ENCODE measurements around the gene BANF2. TPM values are rescaled to one million over a fixed set of nuclear protein-coding genes. Genes with fewer than 3 reads are reported as not detected.

The BANF2 gene
- total and polyA plus RNA-seq, 11 donors: not detected

DNA sequence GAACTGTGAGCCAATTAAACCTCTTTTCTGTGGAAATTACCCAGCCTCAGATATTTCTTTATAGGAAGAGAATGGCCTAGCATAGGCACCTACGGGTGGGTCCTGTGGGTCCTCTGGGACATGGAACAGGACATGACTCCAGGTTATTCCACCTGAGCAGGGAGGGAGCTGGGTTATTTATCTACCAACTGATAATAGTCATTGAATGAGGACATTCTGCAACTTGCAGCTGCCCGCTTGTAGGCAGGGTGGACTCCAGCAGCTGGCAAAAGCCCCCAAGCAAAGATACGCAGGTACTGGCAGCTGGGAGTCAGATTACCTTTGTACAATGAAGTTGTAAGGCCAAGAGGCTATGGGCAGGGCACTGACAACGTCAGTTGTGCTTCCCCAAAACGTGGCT, 1.4 kb upstream of the BANF2 start:
- Histone ChIP-seq H3K4me3 (no peak overlapping the region), H3K4me1 (no peaks in the 10 kb centered on the region), H3K27me3 (no peaks in the 10 kb centered on the region), H3K27ac (no peak overlapping the region), H3K36me3 (no peaks in the 10 kb centered on the region), H3K9me3 (peaks cover 0 to 6% (median 0%) of the 10 kb centered on the region in 12 donors)
- no peak for ATAC-seq
- no peak for DNase-seq
- WGBS, 4 donors: 55 to 65% (median 59%) methylated on average over 5 of the region's 5 CpGs
- intact Hi-C loops (cut with DNase I): no loop called here
- TF ChIP-seq, protein P1, sequence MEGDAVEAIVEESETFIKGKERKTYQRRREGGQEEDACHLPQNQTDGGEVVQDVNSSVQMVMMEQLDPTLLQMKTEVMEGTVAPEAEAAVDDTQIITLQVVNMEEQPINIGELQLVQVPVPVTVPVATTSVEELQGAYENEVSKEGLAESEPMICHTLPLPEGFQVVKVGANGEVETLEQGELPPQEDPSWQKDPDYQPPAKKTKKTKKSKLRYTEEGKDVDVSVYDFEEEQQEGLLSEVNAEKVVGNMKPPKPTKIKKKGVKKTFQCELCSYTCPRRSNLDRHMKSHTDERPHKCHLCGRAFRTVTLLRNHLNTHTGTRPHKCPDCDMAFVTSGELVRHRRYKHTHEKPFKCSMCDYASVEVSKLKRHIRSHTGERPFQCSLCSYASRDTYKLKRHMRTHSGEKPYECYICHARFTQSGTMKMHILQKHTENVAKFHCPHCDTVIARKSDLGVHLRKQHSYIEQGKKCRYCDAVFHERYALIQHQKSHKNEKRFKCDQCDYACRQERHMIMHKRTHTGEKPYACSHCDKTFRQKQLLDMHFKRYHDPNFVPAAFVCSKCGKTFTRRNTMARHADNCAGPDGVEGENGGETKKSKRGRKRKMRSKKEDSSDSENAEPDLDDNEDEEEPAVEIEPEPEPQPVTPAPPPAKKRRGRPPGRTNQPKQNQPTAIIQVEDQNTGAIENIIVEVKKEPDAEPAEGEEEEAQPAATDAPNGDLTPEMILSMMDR (IDR thresholded peaks at IDR 0.05): no peak
- no peak for TF ChIP-seq POLR2A (IDR thresholded peaks at IDR 0.05)

DNA sequence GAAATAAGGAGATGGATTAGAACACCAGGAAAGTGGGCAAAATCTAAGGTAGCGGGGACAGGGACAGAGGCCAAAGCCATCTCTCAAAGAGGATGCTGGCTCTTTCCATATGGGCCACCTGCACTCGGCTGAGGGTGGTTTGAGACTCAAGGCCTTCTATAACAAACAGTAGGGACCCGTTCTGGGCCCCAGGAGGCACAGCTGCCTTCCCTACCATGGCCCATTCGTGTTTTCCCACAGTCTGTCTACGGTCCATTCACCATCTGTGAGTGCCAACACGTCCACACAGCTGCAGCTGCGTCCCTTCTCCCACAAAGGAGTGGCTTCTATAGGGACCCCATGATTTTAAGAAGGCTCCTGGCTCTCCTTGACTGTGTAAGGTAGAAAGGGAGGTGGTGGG, 871 bp downstream of the BANF2 start:
- Histone ChIP-seq H3K9me3 (peaks cover 0 to 6% (median 0%) of the 10 kb centered on the region in 12 donors), H3K36me3 (no peaks in the 10 kb centered on the region), H3K27me3 (no peaks in the 10 kb centered on the region), H3K27ac (no peak overlapping the region), H3K4me1 (no peaks in the 10 kb centered on the region), H3K4me3 (no peak overlapping the region)
- no peak for ATAC-seq
- intact Hi-C loops (cut with DNase I): no loop called here
- TF ChIP-seq, protein P1 (IDR thresholded peaks at IDR 0.05): no peak
- TF ChIP-seq POLR2A (IDR thresholded peaks at IDR 0.05): no peak
- 90 to 95% (median 92%) methylated on average over 7 of the region's 7 CpGs for WGBS, 4 donors
- DNase-seq: no peak

DNA sequence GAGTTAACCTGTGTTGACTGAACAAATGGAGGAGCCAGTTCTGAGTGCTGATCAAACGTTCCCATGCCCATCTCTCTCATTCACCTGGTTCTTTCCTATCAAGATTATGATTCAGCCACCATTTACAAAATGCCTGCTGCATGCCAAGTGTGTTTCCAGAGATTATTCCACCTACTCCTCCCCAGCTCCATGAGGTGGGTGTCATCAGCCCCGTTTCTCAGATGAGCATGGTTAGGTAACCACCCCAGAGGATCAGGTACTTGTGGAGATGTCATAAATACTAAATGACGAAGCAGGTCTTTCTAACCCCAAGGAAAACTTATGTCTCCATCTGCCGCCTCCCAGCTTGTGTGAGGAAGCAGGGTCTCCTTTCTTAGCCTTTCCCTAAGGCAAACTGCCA, 2.1 kb downstream of the BANF2 start:
- Histone ChIP-seq H3K27me3 (no peaks in the 10 kb centered on the region), H3K27ac (no peak overlapping the region), H3K4me1 (no peaks in the 10 kb centered on the region), H3K36me3 (no peaks in the 10 kb centered on the region), H3K9me3 (no peaks in the 10 kb centered on the region), H3K4me3 (no peak overlapping the region)
- intact Hi-C loops (cut with DNase I): no loop called here
- TF ChIP-seq POLR2A (IDR thresholded peaks at IDR 0.05): no peak
- TF ChIP-seq, protein P1 (IDR thresholded peaks at IDR 0.05): no peak
- no peak for DNase-seq
- no peak for ATAC-seq
- 83 to 95% (median 87%) methylated on average over 4 of the region's 4 CpGs for WGBS, 4 donors

DNA sequence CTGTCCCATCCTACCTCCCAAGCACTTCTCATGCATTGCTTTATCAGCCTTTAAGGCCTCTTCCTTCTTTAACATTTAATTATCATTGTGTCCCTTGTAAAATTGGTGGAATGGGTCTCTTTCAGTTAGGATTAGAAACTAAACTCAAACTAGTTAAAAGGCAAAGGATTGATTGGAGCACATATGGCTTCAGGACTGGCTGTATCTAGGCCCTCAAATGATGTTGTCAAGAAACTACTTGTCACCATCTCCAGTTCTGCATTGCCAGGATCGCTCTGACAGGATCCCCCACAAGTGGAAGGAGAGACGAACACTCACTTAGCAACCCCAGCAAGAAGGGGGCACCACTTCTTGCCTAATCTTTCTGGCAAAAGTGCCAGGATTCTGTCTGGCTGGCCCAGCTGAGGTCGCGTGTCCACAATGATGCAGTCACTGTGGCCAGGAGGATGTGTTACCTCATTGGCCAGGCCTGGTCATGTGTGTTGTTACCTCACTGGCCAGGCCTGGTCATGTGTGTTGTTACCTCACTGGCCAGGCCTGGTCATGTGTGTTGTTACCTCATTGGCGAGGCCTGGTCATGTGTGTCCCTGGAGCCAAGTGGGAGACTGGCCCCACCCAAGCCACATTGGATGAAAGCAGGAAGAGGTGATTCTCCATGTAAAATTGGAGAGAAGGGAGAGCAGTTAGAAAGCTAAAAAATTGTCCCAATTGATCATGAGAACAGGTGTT, 5.0 kb downstream of the BANF2 start:
- Histone ChIP-seq H3K4me1 (no peaks in the 10 kb centered on the region), H3K4me3 (no peak overlapping the region), H3K27me3 (no peaks in the 10 kb centered on the region), H3K27ac (no peak overlapping the region), H3K36me3 (no peaks in the 10 kb centered on the region), H3K9me3 (no peaks in the 10 kb centered on the region)
- WGBS, 4 donors: 96 to 100% (median 98%) methylated on average over 5 of the region's 5 CpGs
- TF ChIP-seq, protein P1 (IDR thresholded peaks at IDR 0.05): no peak
- no peak for TF ChIP-seq POLR2A (IDR thresholded peaks at IDR 0.05)
- intact Hi-C loops (cut with DNase I): no loop called here
- DNase-seq: no peak
- no peak for ATAC-seq

Data from heart left ventricle (tissue), 16 donors.